BE2C (cell line): Measurements from ENCODE around the gene HES4.

Experiments used
- DNase-seq: peaks from one replicate; pipeline ENCODE4 v3.0.0-alpha.2; 2020
- H3K27me3 ChIP-seq: fragments of 250-450 bp; sonication (Bioruptor Pico); 2 replicates; pipeline ENCODE4 v1.5.1; 2020; ENCODE audit warnings: mild to moderate bottlenecking
- H3K36me3 ChIP-seq: fragments of 250-450 bp; sonication (Bioruptor Pico); 2 replicates; pipeline ENCODE4 v1.5.1; 2020; ENCODE audit warnings: mild to moderate bottlenecking
- H3K4me1 ChIP-seq: fragments of 250-450 bp; sonication (Bioruptor Pico); 2 replicates; pipeline ENCODE4 v1.5.1; 2020
- H3K4me3 ChIP-seq: 2 replicates; pipeline ENCODE4 v1.5.1; 2011; ENCODE audit warnings: low read depth, low read length
- H3K9me3 ChIP-seq: fragments of 250-450 bp; sonication (Bioruptor Pico); 2 replicates; pipeline ENCODE4 v1.5.1; 2020
- TF ChIP-seq, protein P1 (sequence below): IDR thresholded peaks from 2 replicates; pipeline ENCODE4 v1.5.1; 2012; ENCODE audit warnings: mild to moderate bottlenecking, low read depth, low read length

HES4 gene

DNA sequence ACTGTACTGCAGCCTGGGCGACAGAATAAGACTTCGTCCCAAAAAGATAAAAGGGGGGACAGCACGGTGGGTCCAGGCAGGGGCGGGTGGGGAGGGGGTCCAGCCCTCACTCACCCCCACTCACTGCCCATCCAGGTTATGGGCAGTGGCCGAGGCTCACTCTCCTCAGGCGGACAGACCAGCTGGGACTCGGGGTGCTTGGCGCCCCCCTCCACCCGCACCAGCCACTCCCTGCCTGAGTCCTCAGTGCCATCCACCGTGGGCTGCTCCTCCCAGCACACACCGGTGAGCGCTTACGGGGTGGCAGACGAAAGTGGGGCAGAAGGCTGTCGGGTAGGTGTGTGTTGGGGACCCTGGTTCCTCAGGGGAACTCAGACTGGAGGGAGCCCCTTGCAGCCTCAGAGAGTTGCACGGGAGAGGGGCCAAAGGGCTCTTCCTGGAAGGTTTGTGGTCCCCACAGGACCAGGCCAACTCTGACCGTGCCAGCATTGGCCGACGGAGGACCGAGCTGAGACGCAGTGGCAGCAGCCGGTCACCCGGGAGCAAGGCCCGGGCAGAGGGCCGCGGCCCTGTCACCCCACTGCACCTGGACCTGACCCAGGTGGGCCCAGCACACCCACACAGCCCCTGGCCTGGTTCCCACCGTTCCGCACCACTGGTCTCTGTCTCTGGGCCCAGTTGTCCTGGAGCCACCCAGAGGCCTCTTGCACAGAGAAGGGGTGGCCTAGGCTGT, 27.0 kb downstream of the HES4 start:
- TF ChIP-seq, protein P1, sequence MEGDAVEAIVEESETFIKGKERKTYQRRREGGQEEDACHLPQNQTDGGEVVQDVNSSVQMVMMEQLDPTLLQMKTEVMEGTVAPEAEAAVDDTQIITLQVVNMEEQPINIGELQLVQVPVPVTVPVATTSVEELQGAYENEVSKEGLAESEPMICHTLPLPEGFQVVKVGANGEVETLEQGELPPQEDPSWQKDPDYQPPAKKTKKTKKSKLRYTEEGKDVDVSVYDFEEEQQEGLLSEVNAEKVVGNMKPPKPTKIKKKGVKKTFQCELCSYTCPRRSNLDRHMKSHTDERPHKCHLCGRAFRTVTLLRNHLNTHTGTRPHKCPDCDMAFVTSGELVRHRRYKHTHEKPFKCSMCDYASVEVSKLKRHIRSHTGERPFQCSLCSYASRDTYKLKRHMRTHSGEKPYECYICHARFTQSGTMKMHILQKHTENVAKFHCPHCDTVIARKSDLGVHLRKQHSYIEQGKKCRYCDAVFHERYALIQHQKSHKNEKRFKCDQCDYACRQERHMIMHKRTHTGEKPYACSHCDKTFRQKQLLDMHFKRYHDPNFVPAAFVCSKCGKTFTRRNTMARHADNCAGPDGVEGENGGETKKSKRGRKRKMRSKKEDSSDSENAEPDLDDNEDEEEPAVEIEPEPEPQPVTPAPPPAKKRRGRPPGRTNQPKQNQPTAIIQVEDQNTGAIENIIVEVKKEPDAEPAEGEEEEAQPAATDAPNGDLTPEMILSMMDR, result no peak
- H3K27me3 ChIP-seq, result peaks cover 21% of the 10 kb centered on the region
- H3K9me3 ChIP-seq, result no peaks in the 10 kb centered on the region

DNA sequence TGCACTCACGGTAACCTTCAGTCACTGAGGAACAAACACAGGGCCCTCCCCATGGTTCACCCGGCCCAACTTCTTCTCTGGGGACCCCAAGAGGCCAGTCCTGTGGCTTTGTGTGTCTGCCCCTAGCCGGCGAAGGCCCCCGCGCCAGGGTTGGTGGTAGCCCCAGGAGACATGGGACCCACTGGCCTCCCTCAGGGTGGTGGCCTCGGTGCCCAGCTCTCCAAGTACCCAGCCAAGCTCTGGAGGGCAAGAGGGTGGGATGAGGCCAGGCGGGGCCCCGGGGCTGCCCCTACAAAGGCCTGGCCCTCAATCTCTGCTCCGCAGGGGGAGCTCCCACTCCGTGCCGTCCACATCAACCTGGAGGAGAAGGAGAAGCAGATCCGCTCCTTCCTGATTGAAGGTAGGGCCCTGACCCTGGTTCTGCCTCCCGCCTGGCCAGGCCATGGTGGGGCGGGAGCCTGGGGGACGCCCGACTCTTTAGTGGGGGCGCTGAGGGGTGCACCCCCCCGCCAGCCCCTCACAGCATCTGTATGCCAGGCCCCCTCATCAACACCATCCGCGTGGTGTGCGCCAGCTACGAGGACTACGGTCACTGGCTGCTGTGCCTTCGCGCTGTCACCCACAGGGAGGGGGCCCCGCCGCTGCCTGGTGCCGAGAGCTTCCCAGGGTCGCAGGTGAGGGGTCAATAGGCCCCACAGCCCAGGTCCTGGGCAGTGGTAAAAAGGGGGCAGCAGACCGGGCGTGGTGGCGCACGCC, 28.0 kb downstream of the HES4 start:
- DNase-seq, result no peak
- Histone ChIP-seq H3K4me1 (peaks cover 4% of the 10 kb centered on the region), H3K27me3 (peaks cover 21% of the 10 kb centered on the region), H3K36me3 (no peaks in the 10 kb centered on the region), H3K4me3 (no peak overlapping the region), H3K9me3 (no peaks in the 10 kb centered on the region)
- TF ChIP-seq, protein P1, result no peak

More for the DNA sequence above, 27.0 kb downstream of the HES4 start:
- Histone ChIP-seq H3K4me3 (no peak overlapping the region), H3K4me1 (no peaks in the 10 kb centered on the region; the same call in 1 of the 2 replicates), H3K36me3 (no peaks in the 10 kb centered on the region)
- DNase-seq, result no peak

DNA sequence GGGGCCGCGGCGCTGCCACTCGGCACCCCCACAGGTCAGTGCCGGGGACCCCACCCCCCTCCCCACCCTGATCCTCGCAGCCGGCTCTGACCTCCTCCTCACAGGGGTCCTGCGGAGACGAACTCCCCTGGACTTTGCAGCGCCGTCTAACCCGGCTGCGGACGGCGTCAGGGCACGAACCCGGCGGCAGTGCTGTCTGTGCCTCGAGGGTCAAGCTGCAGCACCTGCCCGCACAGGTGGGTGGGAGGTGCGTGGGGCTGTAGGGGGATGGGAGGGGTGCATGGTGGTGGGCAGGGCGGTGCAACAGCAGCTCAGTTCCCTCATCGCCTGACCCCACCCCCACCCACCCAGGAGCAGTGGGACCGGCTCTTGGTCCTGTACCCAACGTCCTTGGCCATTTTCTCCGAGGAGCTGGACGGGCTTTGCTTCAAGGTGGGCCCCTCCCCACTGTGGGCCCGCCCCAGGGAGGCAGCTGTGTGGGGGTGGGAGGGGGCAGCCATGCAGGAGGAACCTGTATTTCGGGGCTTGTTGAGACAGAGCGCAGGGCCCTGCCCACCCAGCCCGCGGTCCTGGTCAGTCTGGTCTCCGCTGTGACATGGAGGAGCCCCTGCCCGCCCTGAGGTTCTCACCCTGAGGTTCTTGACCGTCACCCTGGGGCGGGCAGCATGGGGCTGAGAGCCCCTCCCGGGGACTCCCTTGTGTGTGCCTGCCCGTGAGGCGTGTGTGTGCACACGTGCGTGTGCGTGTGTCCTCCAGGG, 28.7 kb downstream of the HES4 start:
- H3K4me1 ChIP-seq, result peaks cover 4% of the 10 kb centered on the region
- no peak overlapping the region for H3K4me3 ChIP-seq
- TF ChIP-seq, protein P1, result no peak
- H3K36me3 ChIP-seq, result no peaks in the 10 kb centered on the region
- no peaks in the 10 kb centered on the region for H3K9me3 ChIP-seq
- H3K27me3 ChIP-seq, result peaks cover 23% of the 10 kb centered on the region
- no peak for DNase-seq

DNA sequence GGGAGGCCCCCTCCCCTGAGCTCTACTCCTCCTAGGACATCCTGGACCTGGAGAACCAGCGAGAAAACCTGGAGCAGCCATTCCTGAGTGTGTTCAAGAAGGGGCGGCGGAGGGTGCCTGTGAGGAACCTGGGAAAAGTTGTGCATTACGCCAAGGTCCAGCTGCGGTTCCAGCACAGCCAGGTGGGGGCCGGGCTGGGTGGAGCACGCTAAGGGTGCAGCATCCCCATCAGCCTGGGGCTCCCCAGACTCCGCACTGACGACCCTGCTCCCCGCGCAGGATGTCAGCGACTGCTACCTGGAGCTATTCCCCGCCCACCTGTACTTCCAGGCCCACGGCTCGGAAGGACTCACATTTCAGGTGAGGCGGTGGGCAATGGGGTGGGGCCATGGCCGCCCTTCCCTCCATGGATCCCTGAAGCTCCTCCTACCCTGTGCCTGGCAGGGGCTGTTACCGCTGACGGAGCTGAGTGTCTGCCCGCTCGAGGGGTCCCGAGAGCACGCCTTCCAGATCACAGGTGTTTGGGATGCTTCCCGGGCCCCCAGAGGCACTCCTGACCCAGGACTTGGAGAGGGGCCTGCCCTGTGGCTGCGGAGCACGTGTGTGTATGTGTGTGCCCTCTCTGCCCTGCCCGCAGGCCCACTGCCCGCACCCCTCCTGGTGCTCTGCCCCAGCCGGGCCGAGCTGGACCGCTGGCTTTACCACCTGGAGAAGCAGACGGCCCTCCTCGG, 29.5 kb downstream of the HES4 start:
- DNase-seq, result no peak
- peaks cover 23% of the 10 kb centered on the region for H3K27me3 ChIP-seq
- TF ChIP-seq, protein P1, result no peak

DNA sequence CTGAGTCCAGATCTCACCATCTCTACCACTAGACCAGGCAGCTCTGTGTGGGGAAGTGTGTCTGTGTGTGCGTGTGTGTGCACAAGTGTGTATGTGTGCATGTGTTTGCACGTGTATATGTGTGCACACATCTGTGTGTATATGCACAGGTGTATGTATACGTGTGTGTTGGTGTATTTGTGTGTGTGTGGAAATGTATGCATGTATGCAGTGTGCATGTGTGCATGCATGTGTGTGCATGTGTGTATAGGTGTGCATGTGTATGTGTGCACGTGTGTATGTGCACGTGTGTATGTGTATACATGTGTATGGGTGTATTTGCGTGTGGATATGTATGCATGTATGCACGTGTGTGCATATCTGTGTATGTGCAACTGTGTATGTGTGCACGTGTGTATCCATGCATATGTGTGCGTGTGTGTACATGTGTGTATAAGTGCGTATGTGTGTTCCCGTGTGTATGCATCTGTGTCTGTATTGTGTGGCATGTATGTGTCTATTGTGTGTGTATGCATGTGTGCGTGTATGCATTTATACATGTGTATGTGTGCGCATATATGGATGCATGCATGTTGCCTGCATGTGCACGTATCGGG, 30.5 kb downstream of the HES4 start:
- TF ChIP-seq, protein P1, result no peak
- peaks cover 23% of the 10 kb centered on the region for H3K27me3 ChIP-seq
- H3K36me3 ChIP-seq, result peaks cover 6% of the 10 kb centered on the region; the same call in 1 of the 2 replicates
- H3K4me1 ChIP-seq, result peaks cover 4% of the 10 kb centered on the region
- H3K9me3 ChIP-seq, result no peaks in the 10 kb centered on the region
- no peak overlapping the region for H3K4me3 ChIP-seq
- DNase-seq, result no peak

More for the DNA sequence above, 29.5 kb downstream of the HES4 start:
- no peak overlapping the region for H3K4me3 ChIP-seq
- H3K9me3 ChIP-seq, result no peaks in the 10 kb centered on the region
- H3K36me3 ChIP-seq, result peaks cover under 1% of the 10 kb centered on the region; the same call in 1 of the 2 replicates
- H3K4me1 ChIP-seq, result peaks cover 4% of the 10 kb centered on the region
